HEK293T (cell line): ENCODE results near the gene OR2V2.

Source experiments
- CTCF ChIA-PET: fragments of 350-600 bp; formaldehyde crosslinking; extraction: SDS; loops from one replicate; lab custom pipeline; 2021; ENCODE audit warnings: antibody characterized with exemption, inconsistent platforms; lab: Yijun Ruan, JAX
- POLR2A ChIA-PET: fragments of 350-600 bp; formaldehyde crosslinking; extraction: SDS; loops from one replicate; lab custom pipeline; 2020; ENCODE audit warnings: antibody characterized with exemption, inconsistent platforms; lab: Yijun Ruan, JAX
- DNase-seq: peaks from one replicate; pipeline ENCODE4 v3.0.0; 2012; ENCODE audit warnings: mixed read lengths; ENCODE audit errors: extremely low spot score
- ARNT ChIP-seq: fragments of 450-650 bp; IDR thresholded peaks from 2 replicates; pipeline ENCODE4 v1.6.1; 2017; ENCODE audit warnings: mild to moderate bottlenecking
- BHLHE40 ChIP-seq: fragments of 450-650 bp; IDR thresholded peaks from 2 replicates; pipeline ENCODE4 v1.6.1; 2016; ENCODE audit warnings: mild to moderate bottlenecking, moderate library complexity, borderline replicate concordance
- CTBP1 ChIP-seq: fragments of 450-650 bp; IDR thresholded peaks from 2 replicates; pipeline ENCODE4 v1.6.1; 2016; ENCODE audit warnings: borderline replicate concordance
- ELF4 ChIP-seq: fragments of 450-650 bp; IDR thresholded peaks from 2 replicates; pipeline ENCODE4 v1.6.1; 2017; ENCODE audit warnings: antibody characterized with exemption
- FOXA1 ChIP-seq: fragments of 450-650 bp; IDR thresholded peaks from 2 replicates; pipeline ENCODE4 v1.6.1; 2016; ENCODE audit warnings: mild to moderate bottlenecking
- FOXK2 ChIP-seq: fragments of 450-650 bp; IDR thresholded peaks from 2 replicates; pipeline ENCODE4 v1.6.1; 2016; ENCODE audit warnings: mild to moderate bottlenecking
- FOXM1 ChIP-seq: fragments of 450-650 bp; IDR thresholded peaks from 2 replicates; pipeline ENCODE4 v1.6.1; 2017; ENCODE audit warnings: mild to moderate bottlenecking, borderline replicate concordance
- HDGF ChIP-seq: fragments of 450-650 bp; IDR thresholded peaks from 2 replicates; pipeline ENCODE4 v1.6.1; 2017; ENCODE audit warnings: antibody characterized with exemption, borderline replicate concordance
- L3MBTL2 ChIP-seq: fragments of 450-650 bp; conservative IDR thresholded peaks from 2 replicates; pipeline ENCODE4 v1.6.1; 2016; ENCODE audit warnings: mild to moderate bottlenecking
- LEF1 ChIP-seq: fragments of 450-650 bp; IDR thresholded peaks from 2 replicates; pipeline ENCODE4 v1.6.1; 2017; ENCODE audit warnings: mild to moderate bottlenecking, borderline replicate concordance
- NFRKB ChIP-seq: fragments of 450-650 bp; IDR thresholded peaks from 2 replicates; pipeline ENCODE4 v1.6.1; 2016; ENCODE audit warnings: mild to moderate bottlenecking, moderate library complexity
- PKNOX1 ChIP-seq: fragments of 450-650 bp; IDR thresholded peaks from 2 replicates; pipeline ENCODE4 v1.6.1; 2016
- SP1 ChIP-seq: fragments of 450-650 bp; IDR thresholded peaks from 2 replicates; pipeline ENCODE4 v1.6.1; 2017
- SUZ12 ChIP-seq: fragments of 450-650 bp; IDR thresholded peaks from 2 replicates; pipeline ENCODE4 v1.6.1; 2016; ENCODE audit warnings: mild to moderate bottlenecking
- TARDBP ChIP-seq: fragments of 450-650 bp; IDR thresholded peaks from 2 replicates; pipeline ENCODE4 v1.6.1; 2016
- ZNF384 ChIP-seq: fragments of 450-650 bp; IDR thresholded peaks from 2 replicates; pipeline ENCODE4 v1.6.1; 2016

The OR2V2 gene

GRCh38 chr5:181167814-181168488, 20.6 kb downstream of the OR2V2 start:
- TF ChIP-seq LEF1, result no peak
- no peak for TF ChIP-seq CTBP1
- no peak for TF ChIP-seq FOXK2
- no peak for TF ChIP-seq L3MBTL2
- no peak for TF ChIP-seq SUZ12
- no peak for TF ChIP-seq SP1
- no peak for TF ChIP-seq BHLHE40
- no peak for TF ChIP-seq NFRKB
- TF ChIP-seq FOXM1, result no peak
- TF ChIP-seq ARNT, result no peak
- TF ChIP-seq ZNF384, result no peak
- no peak for TF ChIP-seq HDGF
- no peak for TF ChIP-seq ELF4
- TF ChIP-seq FOXA1, result no peak
- no peak for TF ChIP-seq TARDBP
- TF ChIP-seq PKNOX1, result no peak
- DNase-seq, result peak; percentile 70
- CTCF ChIA-PET, result interaction anchor here (0.5 to 2.1 kb wide), 16 partner anchors 8 to 382 kb away, joined by 3 to 19 read pairs (median 3); partner anchors contain the start of gene ZFP62
- POLR2A ChIA-PET, result interaction anchor here (0.7 to 1.8 kb wide), 8 partner anchors 19 to 93 kb away, joined by 3 to 6 read pairs (median 4); partner anchors contain the start of genes RACK1 and TRIM52

GRCh38 chr5:181168595-181169118, 21.3 kb downstream of the OR2V2 start:
- CTCF ChIA-PET, result interaction anchor here (0.7 to 2.1 kb wide), 16 partner anchors 8 to 382 kb away, joined by 3 to 19 read pairs (median 3); partner anchors contain the start of gene ZFP62
- TF ChIP-seq FOXA1, result no peak
- no peak for DNase-seq
- POLR2A ChIA-PET, result interaction anchor here (0.6 to 1.8 kb wide), 8 partner anchors 18 to 92 kb away, joined by 3 to 6 read pairs (median 4); partner anchors contain the start of gene TRIM52

- ChIA-PET POLR2A (interaction anchor here (1.6 kb wide), 2 partner anchors 14 to 22 kb away, joined by 5 to 6 read pairs; no protein-coding TSS in a partner anchor), CTCF (interaction anchor here (0.9 to 2.1 kb wide), 4 partner anchors 12 to 46 kb away, joined by 3 to 11 read pairs (median 3); no protein-coding TSS in a partner anchor)
- peak; percentile 55; the same call in 1 of the 2 replicates for TF ChIP-seq CTBP1
- TF ChIP-seq L3MBTL2, result peak; percentile 68
- peak; percentile 31; the same call in 1 of the 2 replicates for TF ChIP-seq TARDBP
- DNase-seq, result peak; percentile 42
Measured at GRCh38 chr5:181169459-181170236, 22.3 kb downstream of the OR2V2 start.

- TF ChIP-seq LEF1, result no peak
- TF ChIP-seq PKNOX1, result no peak
- TF ChIP-seq CTBP1, result no peak
- TF ChIP-seq FOXK2, result no peak
- no peak for TF ChIP-seq TARDBP
- no peak for TF ChIP-seq BHLHE40
- TF ChIP-seq ARNT, result no peak
- no peak for TF ChIP-seq SUZ12
- no peak for TF ChIP-seq ZNF384
- TF ChIP-seq FOXA1, result no peak
- TF ChIP-seq NFRKB, result no peak
- TF ChIP-seq SP1, result no peak
- no peak for TF ChIP-seq ELF4
- no peak for TF ChIP-seq FOXM1
- TF ChIP-seq HDGF, result no peak
- CTCF ChIA-PET, result interaction anchor here (0.9 kb wide), 1 partner anchor 15 kb away, joined by 3 read pairs; no protein-coding TSS in a partner anchor
- DNase-seq, result no peak
- POLR2A ChIA-PET, result interaction anchor here (0.7 to 1.6 kb wide), 6 partner anchors 14 to 75 kb away, joined by 3 to 6 read pairs (median 4); partner anchors contain the start of gene TRIM7
Measured at GRCh38 chr5:181170237-181170825, 22.9 kb downstream of the OR2V2 start.

GRCh38 chr5:181170996-181171395, 23.6 kb downstream of the OR2V2 start:
- no peak for DNase-seq
- ChIA-PET CTCF (no interaction called here), POLR2A (interaction anchor here (0.9 to 1.6 kb wide), 5 partner anchors 13 to 34 kb away, joined by 3 to 6 read pairs (median 4); partner anchors contain the start of gene TRIM7)
- no peak for TF ChIP-seq BHLHE40
- TF ChIP-seq SP1, result no peak
- TF ChIP-seq PKNOX1, result no peak
- no peak for TF ChIP-seq NFRKB
- no peak for TF ChIP-seq CTBP1

GRCh38 chr5:181171782-181172181, 24.4 kb downstream of the OR2V2 start:
- DNase-seq, result no peak
- POLR2A ChIA-PET, result interaction anchor here (1.6 kb wide), 1 partner anchor 20 kb away, joined by 5 read pairs; no protein-coding TSS in a partner anchor
- TF ChIP-seq SUZ12, result no peak
- no peak for TF ChIP-seq FOXM1
- TF ChIP-seq NFRKB, result no peak
- TF ChIP-seq ZNF384, result peak; percentile 74
- no peak for TF ChIP-seq TARDBP
- TF ChIP-seq HDGF, result no peak
- CTCF ChIA-PET, result interaction anchor here (0.6 to 4.2 kb wide), 4 partner anchors 12 to 132 kb away, joined by 3 to 26 read pairs (median 6); partner anchors contain the start of gene BTNL9
